ENCODE results near the gene DTNB.

The DTNB gene

GRCh38 chr2:25369439-25369838 lies 303.9 kb downstream of the DTNB start:
- TF ChIP-seq ZBTB7A (IDR thresholded peaks at IDR 0.05; ENCODE audit: low read depth), result no peak
- TF ChIP-seq YY1 (IDR thresholded peaks at IDR 0.05; ENCODE audit: low read depth), result no peak
- no peak for TF ChIP-seq CREB1 (IDR thresholded peaks at IDR 0.05; ENCODE audit: low read depth)
- no peak for TF ChIP-seq RAD21 (IDR thresholded peaks at IDR 0.05; ENCODE audit: low read depth)
- TF ChIP-seq FOXM1 (IDR thresholded peaks at IDR 0.05; ENCODE audit: borderline replicate concordance, low read depth), result no peak
- TF ChIP-seq USF1 (IDR thresholded peaks at IDR 0.05), result no peak
- TF ChIP-seq NFIC (IDR thresholded peaks at IDR 0.05), result no peak

GRCh38 chr2:25368660-25369059 lies 304.7 kb downstream of the DTNB start:
- no peak for TF ChIP-seq ZBTB7A (IDR thresholded peaks at IDR 0.05; ENCODE audit: low read depth)
- no peak for TF ChIP-seq EGR1 (IDR thresholded peaks at IDR 0.05)
- no peak for TF ChIP-seq TCF12 (IDR thresholded peaks at IDR 0.05; ENCODE audit: low read depth)
- no peak for TF ChIP-seq CEBPB (IDR thresholded peaks at IDR 0.05)
- no peak for TF ChIP-seq YY1 (IDR thresholded peaks at IDR 0.05; ENCODE audit: low read depth)
- TF ChIP-seq EP300 (IDR thresholded peaks at IDR 0.05; ENCODE audit: borderline replicate concordance), result no peak
- TF ChIP-seq FOXM1 (IDR thresholded peaks at IDR 0.05; ENCODE audit: borderline replicate concordance, low read depth), result no peak
- TF ChIP-seq TAF1 (IDR thresholded peaks at IDR 0.05; ENCODE audit: low read depth), result no peak
- no peak for TF ChIP-seq USF1 (IDR thresholded peaks at IDR 0.05)
- TF ChIP-seq NFIC (IDR thresholded peaks at IDR 0.05), result no peak
- TF ChIP-seq CREB1 (IDR thresholded peaks at IDR 0.05; ENCODE audit: low read depth), result no peak
- no peak for TF ChIP-seq RAD21 (IDR thresholded peaks at IDR 0.05; ENCODE audit: low read depth)
- TF ChIP-seq MAX (IDR thresholded peaks at IDR 0.05), result no peak
- no peak for TF ChIP-seq TEAD4 (IDR thresholded peaks at IDR 0.05)
- TF ChIP-seq, protein P1, sequence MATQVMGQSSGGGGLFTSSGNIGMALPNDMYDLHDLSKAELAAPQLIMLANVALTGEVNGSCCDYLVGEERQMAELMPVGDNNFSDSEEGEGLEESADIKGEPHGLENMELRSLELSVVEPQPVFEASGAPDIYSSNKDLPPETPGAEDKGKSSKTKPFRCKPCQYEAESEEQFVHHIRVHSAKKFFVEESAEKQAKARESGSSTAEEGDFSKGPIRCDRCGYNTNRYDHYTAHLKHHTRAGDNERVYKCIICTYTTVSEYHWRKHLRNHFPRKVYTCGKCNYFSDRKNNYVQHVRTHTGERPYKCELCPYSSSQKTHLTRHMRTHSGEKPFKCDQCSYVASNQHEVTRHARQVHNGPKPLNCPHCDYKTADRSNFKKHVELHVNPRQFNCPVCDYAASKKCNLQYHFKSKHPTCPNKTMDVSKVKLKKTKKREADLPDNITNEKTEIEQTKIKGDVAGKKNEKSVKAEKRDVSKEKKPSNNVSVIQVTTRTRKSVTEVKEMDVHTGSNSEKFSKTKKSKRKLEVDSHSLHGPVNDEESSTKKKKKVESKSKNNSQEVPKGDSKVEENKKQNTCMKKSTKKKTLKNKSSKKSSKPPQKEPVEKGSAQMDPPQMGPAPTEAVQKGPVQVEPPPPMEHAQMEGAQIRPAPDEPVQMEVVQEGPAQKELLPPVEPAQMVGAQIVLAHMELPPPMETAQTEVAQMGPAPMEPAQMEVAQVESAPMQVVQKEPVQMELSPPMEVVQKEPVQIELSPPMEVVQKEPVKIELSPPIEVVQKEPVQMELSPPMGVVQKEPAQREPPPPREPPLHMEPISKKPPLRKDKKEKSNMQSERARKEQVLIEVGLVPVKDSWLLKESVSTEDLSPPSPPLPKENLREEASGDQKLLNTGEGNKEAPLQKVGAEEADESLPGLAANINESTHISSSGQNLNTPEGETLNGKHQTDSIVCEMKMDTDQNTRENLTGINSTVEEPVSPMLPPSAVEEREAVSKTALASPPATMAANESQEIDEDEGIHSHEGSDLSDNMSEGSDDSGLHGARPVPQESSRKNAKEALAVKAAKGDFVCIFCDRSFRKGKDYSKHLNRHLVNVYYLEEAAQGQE (IDR thresholded peaks at IDR 0.05; ENCODE audit: low read depth), result no peak

- no peak for TF ChIP-seq CREB1 (IDR thresholded peaks at IDR 0.05; ENCODE audit: low read depth)
Measured at GRCh38 chr2:25367296-25367695, 306.1 kb downstream of the DTNB start.

- TF ChIP-seq ZBTB7A (IDR thresholded peaks at IDR 0.05; ENCODE audit: low read depth) (no peak), RAD21 (IDR thresholded peaks at IDR 0.05; ENCODE audit: low read depth) (no peak), NFIC (IDR thresholded peaks at IDR 0.05) (no peak), TCF12 (IDR thresholded peaks at IDR 0.05; ENCODE audit: low read depth) (no peak), FOXM1 (IDR thresholded peaks at IDR 0.05; ENCODE audit: borderline replicate concordance, low read depth) (no peak)
Measured at GRCh38 chr2:25366629-25367028, 306.7 kb downstream of the DTNB start.

DNA sequence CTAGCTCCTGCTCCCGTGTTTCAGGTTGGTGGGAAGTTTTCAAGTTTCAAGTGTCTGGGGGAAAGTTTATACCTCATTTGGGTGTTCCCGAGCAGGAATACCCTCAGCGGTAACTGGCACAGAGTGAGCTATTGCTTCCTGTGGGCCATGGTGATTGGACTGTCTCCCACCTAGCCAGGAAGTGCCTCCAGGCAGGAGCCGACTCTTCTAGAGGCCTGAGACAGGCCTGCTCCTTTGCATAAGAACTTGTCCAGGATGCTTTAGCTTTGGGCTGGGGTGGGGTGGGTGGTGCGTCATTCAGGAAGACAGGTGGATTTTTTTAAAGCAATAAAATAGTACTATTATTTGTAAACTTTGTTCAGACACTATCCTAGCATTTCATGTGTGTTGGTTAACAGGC lies 308.1 kb downstream of the DTNB start:
- TF ChIP-seq EGR1 (IDR thresholded peaks at IDR 0.05), result no peak
- no peak for TF ChIP-seq CEBPB (IDR thresholded peaks at IDR 0.05)
- TF ChIP-seq YY1 (IDR thresholded peaks at IDR 0.05; ENCODE audit: low read depth), result no peak
- TF ChIP-seq EP300 (IDR thresholded peaks at IDR 0.05; ENCODE audit: borderline replicate concordance), result no peak
- TF ChIP-seq RAD21 (IDR thresholded peaks at IDR 0.05; ENCODE audit: low read depth), result no peak
- TF ChIP-seq ZBTB7A (IDR thresholded peaks at IDR 0.05; ENCODE audit: low read depth), result no peak
- TF ChIP-seq FOXM1 (IDR thresholded peaks at IDR 0.05; ENCODE audit: borderline replicate concordance, low read depth), result no peak
- no peak for TF ChIP-seq USF1 (IDR thresholded peaks at IDR 0.05)
- TF ChIP-seq TCF12 (IDR thresholded peaks at IDR 0.05; ENCODE audit: low read depth), result no peak
- no peak for TF ChIP-seq TAF1 (IDR thresholded peaks at IDR 0.05; ENCODE audit: low read depth)
- TF ChIP-seq MAX (IDR thresholded peaks at IDR 0.05), result no peak
- TF ChIP-seq, protein P1 (IDR thresholded peaks at IDR 0.05; ENCODE audit: low read depth), result no peak
- TF ChIP-seq CREB1 (IDR thresholded peaks at IDR 0.05; ENCODE audit: low read depth), result no peak
- TF ChIP-seq NFIC (IDR thresholded peaks at IDR 0.05), result no peak

DNA sequence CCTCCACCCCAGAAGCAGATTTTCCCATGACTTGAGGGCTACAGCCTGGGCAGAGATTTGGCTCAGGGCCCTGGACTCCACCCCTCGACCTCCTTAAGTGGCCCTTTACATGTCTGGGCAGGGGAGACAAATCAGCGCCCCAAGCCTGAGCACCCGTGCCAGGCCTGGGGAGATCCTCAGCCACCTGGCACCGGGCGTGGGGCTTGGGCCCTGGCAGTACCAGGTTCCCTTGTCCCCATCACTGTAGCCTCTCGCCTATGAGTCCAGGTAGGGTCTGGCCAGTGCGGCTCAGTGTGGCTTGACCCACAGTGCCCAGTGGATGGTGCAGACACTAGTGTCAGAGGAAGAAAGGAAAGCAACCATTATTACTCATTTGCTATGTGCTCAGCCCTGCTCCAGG lies 309.6 kb downstream of the DTNB start:
- no peak for TF ChIP-seq YY1 (IDR thresholded peaks at IDR 0.05; ENCODE audit: low read depth)
- TF ChIP-seq ZBTB7A (IDR thresholded peaks at IDR 0.05; ENCODE audit: low read depth), result no peak
- no peak for TF ChIP-seq NFIC (IDR thresholded peaks at IDR 0.05)
- no peak for TF ChIP-seq TCF12 (IDR thresholded peaks at IDR 0.05; ENCODE audit: low read depth)
- no peak for TF ChIP-seq EP300 (IDR thresholded peaks at IDR 0.05; ENCODE audit: borderline replicate concordance)
- no peak for TF ChIP-seq CREB1 (IDR thresholded peaks at IDR 0.05; ENCODE audit: low read depth)
- no peak for TF ChIP-seq MAX (IDR thresholded peaks at IDR 0.05)
- no peak for TF ChIP-seq TAF1 (IDR thresholded peaks at IDR 0.05; ENCODE audit: low read depth)
- no peak for TF ChIP-seq FOXM1 (IDR thresholded peaks at IDR 0.05; ENCODE audit: borderline replicate concordance, low read depth)
- TF ChIP-seq TEAD4 (IDR thresholded peaks at IDR 0.05), result no peak
- TF ChIP-seq, protein P1 (IDR thresholded peaks at IDR 0.05; ENCODE audit: low read depth), result no peak
- no peak for TF ChIP-seq CEBPB (IDR thresholded peaks at IDR 0.05)
- TF ChIP-seq RAD21 (IDR thresholded peaks at IDR 0.05; ENCODE audit: low read depth), result no peak
- TF ChIP-seq EGR1 (IDR thresholded peaks at IDR 0.05), result no peak
- no peak for TF ChIP-seq USF1 (IDR thresholded peaks at IDR 0.05)
